Measurements from ENCODE around the gene AGBL1.
"Not testable (repeated sequence)": the region's sequence is repeated elsewhere in the genome, so short reads cannot be mapped to it uniquely, and the experiment has no call there.

AGBL1 gene

DNA sequence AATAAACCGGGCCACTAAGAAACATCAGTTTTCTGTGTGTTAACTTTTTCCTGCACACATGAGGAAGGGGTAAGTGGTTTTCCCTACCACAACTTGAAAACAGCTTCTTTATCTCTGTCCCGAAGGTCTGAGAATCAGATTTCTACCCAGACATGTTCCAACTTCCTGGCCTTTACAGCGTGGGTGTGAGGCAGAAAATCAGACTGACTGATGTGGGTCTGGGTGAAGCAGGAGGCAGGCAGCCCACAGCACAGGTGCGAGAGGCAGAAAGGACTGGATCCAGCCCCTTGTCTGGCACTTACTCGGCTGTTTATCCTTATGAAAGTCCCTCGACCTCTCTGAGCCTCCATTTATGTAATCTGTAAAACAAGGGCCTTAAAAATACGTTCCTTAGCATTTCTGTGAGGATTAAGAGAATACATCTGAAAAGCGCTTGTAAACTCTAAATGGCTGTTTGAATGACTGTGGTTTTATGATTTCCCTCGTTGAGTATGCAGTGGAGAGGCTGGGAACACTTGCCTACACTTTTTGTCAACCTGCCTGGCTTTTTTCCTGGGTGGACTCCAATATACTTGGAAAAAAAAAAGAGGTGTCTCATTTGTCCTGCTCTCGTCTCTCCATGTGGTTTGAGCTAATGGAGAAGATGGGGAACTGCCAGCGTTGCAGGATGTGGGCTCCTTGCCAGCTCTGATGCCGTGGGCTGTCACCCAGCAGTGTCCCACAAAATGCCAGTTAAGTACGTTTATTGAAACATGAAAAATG lies 3.1 kb downstream of the AGBL1 start:
- in situ Hi-C loops (cut with HindIII; ENCODE audit: low sequenced_read_pairs): no loop called here

DNA sequence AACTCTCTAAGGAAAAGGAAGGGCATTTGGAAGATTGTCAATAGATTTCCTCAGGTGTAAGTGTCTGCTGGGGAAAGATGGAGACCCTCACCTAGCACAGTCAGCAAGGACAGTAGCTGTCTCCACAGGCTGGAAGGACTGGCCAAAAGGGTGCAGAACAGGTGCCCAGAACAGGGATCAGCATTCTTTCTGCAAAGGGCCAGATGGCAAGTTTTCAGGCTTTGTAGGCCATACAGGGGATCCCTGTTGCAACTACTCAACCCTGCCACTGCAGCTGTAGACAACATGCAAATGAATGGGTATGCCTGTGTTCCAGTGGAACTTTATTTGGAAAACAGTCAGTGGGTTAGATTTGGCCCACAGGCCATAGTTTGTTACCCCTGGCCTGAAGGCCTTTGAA lies 8.1 kb downstream of the AGBL1 start:
- in situ Hi-C loops (cut with HindIII; ENCODE audit: low sequenced_read_pairs): no loop called here

DNA sequence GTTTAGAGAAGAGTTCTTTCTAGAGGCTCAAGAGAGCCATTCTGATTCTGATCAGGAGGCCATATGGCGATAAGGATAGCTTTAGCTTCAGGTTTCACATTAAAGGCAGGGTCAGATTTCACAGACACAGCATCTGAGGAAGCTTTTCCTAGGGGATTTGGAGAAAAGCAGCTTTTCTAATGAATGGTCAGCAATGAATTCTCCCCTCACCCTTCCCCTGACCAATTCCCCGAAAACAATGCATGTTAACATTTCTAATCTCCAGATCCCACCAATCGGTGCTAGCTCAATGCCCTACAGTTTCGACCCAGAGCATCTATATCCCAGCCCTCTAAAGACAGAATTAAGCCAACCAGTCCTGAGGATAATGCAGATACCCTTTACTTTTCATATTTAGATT lies 9.8 kb downstream of the AGBL1 start:
- in situ Hi-C loops (cut with HindIII; ENCODE audit: low sequenced_read_pairs): no loop called here

DNA sequence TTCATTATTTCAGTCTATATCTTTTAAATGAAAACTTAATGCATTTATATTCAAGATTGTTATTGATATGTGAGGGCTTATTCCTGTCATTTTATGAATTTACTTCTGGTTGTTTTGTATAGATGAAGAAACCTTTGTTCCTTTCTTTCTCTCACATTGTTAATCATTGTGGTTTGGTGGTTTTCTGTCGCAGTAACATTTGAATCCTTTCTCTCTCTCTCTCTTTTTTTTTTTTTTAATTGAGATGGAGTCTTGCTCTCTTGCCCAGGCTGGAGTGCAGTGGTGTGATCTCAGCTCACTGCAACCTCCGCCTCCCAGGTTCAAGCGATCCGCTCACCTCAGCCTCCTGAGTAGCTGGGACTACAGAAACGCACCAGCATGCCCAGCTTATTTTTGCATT lies 22.1 kb downstream of the AGBL1 start:
- in situ Hi-C loops (cut with HindIII; ENCODE audit: low sequenced_read_pairs): no loop called here

DNA sequence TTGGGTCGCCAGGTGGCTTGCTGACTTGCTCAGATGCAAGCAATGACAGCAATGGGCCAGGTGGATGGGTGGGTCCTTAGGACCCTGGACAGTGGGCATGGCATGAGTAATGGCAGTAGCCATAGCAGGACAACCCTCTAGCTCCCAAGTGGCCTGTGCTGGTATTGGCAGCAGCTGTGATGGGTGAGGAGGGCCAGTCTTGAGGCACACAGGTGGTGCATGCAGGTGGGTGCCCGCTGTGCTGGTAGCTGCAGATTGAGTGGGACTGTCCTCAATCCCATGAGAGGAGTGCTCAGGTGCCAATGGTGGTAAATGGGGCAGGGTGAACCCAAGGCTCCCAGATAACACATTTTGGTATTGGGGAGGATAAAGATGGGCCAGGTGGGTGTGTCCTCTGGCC lies 24.2 kb downstream of the AGBL1 start:
- in situ Hi-C loops (cut with HindIII; ENCODE audit: low sequenced_read_pairs): no loop called here

DNA sequence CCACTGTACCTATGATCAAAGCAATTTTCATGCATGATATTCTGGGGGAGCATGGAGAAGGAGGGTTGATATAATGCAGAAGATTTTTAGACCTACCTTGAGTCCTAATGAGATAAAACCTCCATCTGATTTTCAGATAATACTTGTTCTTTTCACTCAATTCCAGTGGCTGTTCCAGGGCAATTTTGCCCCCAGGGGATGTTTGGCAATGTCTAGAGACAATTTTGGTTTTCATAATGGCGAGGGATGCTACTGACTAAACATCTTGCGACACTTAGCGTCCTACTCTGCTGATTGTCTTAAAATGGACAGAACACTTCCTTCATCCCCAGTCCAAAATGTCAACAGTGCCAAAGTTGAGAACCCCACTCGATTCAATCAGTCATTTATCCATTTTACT lies 26.6 kb downstream of the AGBL1 start:
- in situ Hi-C loops (cut with HindIII; ENCODE audit: low sequenced_read_pairs): no loop called here

DNA sequence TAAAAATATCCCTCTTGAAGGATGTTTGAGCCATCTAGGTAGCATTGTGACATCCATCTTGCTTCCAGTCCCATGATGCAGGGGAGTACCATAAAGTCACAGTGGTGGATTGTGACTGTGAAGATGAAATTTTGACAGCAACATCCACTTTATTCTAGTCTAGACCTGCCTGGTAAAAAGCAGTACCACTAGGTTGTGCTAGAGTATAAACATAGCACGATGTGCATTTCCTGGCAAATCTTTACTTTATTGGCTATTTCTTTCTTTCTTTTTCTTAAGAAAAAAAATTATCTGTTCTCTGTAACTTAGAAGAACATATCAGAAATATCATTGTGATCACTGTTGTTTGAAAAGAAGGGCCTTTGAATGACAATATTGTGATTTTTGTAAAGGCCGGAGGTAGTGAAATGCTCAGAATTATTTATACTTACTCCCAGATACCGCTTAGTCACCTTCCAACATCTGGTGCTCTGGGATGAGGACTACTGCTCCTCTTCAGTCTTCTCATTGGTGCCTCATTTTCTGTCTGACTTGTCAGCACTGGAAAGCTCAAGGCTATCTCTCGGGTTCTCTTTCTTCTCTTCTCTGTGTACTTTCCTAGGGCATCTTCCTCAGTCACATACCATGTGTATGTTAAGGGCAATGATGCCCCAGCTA lies 35.6 kb downstream of the AGBL1 start:
- in situ Hi-C loops (cut with HindIII; ENCODE audit: low sequenced_read_pairs): no loop called here

DNA sequence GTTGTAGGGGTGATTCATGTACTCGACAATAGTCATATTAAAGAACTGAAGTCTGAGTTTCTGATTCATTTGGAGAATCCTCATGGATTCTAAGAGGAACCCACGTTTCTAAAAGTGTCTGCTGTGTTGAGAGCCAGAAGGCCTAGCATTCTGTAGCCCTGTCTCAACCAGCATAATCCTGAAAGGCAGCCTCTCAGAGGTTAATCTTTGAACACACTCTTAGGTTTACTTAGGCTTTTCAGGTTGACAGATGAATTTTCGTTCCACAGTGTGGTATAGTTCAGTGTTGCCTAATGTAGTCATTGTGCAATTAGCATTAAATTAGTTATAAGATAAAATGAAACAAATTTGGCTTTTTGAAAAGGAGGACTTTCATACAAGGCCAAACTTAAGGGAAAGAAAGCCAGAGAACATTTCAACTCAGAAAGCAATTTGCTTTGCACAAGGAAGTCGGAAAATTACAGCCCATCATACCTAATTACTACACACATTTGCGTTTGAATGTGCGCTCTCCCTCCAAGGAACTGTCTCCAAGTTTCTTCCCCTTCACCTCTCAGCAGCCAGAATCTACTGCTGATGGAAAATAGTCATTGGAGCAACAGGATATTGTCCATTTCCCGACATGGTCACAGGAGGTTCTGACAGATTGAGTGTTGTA lies 42.0 kb downstream of the AGBL1 start:
- in situ Hi-C loops (cut with HindIII; ENCODE audit: low sequenced_read_pairs): no loop called here

DNA sequence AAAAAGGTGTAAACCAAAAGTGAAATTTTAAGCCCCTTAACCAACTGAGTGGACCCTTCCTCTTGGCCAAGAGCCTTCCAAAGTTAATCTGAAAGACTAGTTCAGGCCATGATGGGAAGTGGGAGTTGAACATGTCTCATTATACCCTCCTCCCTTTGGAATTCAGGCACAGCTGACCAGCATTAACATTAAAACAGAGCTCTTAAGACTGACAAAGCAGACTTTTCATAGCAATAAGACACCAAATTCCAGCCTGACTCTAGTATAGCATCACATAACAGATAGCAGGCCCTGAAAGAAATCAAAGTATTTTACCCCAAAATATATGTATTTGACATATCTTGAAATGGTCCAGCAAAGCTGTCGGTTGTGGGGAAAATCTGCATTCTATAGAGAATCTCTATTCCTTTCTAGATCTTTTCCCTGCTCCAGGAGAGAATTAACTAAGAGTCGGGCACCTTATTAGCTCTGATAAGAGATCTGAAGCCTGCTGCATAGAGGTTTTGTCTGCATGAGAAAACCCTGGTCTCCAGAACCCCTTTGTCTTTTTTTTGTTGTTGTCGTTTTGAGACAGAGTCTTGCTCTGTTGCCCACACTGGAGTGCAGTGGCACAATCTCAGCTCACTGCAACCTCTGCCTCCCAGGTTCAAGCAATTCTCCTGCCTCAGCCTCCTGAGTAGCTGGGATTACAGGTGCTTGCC lies 43.2 kb downstream of the AGBL1 start:
- in situ Hi-C loops (cut with HindIII; ENCODE audit: low sequenced_read_pairs): not testable (repeated sequence)

DNA sequence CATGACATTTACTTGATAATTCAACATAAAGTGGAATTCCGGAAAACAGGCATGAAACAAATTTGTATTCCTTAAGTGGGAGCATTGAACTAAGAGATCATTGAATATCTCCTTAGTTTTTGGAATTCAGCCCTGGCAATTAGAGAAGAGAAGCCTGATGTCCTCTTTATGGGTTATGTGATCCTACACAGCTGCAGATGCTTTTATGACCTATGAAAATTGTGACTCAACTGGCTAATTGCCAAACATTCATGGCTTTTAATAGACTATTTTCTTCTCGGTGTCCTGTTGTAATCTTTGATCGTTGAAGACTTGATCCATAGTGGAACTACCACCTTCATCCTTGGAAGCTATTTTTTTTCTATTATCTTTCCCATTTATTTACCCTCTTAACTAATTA lies 46.1 kb downstream of the AGBL1 start:
- in situ Hi-C loops (cut with HindIII; ENCODE audit: low sequenced_read_pairs): no loop called here

DNA sequence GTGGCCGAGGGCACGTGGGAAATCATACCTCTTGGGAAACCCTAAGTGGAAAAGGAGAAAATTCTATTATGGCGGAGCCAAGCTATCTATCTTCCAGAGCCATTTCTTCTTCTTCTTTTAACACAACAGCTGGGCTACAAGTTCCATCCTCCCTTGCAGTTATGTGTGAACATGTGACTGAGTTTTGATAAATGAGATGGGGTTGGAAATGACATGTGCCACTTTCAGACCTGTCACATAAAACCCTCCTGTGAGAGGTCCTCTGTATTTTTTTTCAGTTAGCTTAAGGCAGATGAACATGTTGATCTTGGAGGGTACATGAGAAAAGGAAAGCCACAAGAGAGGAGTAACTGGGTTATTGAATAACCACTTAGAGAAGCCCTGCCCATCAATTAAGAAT lies 47.9 kb downstream of the AGBL1 start:
- in situ Hi-C loops (cut with HindIII; ENCODE audit: low sequenced_read_pairs): no loop called here

DNA sequence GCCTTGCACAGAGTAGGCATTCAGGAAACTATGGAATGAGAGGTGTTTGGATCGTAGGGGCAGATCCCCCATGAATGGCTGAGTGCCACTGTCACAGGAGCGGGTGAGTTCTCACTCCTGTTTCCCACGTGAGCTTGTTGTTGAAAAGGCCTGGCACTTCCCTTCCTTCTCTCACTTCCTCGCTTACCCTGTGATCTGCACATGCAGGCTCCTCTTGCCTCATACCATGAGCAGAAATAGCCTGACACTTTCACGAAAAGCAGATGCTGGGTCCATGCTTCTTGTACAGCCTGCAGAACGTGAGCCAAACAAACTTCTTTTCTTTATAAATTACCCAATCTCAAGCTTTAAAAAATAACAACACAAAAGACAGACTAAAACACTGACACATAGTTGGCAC lies 55.4 kb downstream of the AGBL1 start:
- in situ Hi-C loops (cut with HindIII; ENCODE audit: low sequenced_read_pairs): no loop called here

DNA sequence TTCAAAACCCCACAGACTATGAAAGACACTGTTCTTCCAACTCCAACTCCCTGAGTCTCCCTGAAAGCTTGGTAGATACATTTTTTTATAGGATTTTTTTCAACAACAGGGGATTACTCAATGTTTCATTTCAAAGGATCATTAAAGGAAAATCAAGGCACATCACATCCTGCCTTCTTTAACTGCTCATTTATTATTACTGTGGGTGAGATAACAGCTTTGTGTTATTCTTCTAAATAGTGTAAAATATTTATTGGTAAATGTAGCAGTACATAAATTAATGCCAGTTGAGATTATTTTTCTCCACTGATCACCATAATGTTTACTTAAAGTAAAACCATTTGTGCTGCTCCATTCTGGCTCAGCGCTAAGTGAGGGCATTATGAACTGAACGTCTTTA lies 57.2 kb downstream of the AGBL1 start:
- in situ Hi-C loops (cut with HindIII; ENCODE audit: low sequenced_read_pairs): no loop called here

DNA sequence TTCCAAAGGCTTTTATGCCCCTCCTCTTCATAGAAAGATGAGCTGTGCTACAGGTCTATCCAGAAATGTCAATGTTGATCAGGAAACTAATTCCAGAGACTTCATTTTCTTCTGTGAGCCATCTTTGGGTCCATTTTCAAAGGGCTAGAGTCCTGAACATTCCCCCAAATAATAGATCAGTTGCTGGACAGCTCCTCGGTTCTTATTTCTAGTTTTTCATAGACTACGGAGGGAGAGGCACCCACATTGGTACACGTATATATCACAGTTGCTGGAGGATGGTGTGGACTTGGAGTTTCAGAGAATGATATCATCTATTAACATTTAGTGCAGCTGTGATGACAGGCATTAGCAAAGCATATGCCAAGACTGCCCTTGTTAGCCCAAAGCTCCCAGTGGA lies 59.1 kb downstream of the AGBL1 start:
- in situ Hi-C loops (cut with HindIII; ENCODE audit: low sequenced_read_pairs): no loop called here

DNA sequence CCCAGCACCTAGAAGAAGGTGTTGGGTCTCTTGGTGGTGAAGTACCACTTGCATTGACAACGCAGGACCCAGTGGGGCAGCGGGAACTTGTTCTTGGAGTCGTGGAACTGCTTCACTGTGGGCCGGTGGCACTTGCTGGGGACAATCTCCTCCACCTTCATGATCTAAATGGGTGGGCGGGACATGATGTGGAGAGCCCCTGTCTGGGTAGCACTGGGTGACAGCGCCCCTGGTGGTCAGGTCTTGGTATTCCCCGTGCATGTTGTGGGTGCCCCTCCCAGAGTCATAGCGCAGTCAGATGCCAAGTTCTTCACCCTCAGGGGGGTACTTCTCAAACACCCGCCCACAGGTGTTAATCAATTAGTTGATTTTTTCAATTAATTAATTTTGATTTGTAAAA lies 60.2 kb downstream of the AGBL1 start:
- in situ Hi-C loops (cut with HindIII; ENCODE audit: low sequenced_read_pairs): no loop called here

DNA sequence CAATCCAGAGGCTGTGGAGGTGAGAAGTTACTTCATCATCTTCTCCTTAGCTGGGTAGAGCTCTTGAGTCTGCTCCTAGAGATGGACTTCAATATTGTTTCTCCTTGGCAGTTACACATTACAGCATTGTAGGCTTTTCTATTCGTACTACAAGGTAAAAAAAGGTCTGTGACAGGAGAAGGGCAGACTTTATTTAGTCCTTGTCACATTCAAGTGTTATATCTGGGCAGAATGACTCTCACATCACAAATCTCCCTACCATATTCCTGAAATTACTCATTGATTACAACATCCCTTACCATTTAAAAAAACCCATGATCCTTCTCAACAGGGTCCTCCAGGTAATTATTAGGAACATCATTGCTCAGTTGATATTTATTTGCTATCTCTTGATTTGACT lies 75.0 kb downstream of the AGBL1 start:
- in situ Hi-C loops (cut with HindIII; ENCODE audit: low sequenced_read_pairs): no loop called here

DNA sequence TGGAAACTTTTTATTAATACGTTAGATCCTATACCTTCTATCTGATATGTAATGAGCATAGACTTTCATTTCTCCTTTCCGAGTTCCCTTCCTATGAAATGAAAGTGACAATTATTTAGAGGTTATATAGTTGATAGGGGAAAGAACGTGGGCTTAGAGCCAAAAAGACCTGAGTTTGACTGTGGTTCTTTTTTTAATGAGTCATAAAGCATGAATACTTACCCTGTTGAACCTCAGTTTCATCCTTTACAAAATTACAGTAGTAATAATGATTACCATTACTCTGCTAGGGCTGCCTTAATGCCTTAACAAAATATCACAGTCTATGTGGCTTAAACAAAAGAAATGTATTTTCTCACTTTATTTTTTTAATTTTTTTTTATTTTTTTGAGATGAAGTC lies 75.9 kb downstream of the AGBL1 start:
- in situ Hi-C loops (cut with HindIII; ENCODE audit: low sequenced_read_pairs): no loop called here

DNA sequence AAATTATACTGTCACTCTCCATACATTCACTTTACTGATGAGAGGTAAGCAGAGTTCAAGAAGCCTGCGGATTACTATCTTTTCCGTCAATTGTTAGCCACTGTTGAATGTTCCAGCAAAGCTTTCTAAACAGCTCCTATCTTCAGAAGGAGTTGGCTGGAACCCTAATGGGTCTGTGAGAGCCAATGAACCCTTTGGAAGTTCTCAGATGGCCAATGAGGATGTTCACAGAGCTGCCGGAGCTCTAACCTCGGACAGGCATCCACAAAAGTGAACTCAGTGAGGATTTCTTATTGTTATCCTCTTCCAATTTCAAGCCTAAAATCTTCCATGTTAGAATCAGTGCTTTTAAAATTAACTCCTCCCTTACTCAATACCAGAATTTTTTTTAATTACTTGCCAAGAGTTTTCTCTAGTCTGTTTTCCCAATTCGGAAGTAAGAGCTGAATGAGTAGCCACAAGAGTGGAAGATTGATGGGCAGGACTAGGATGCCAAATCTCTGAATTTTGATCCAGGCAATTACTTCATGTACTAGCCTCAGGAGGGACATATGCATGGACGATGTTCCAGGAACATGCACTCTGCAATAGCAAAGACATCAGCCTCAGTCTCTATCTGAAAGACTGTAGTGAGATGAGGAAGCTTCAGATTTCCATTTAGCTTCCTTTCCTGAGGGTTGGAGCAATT lies 78.1 kb downstream of the AGBL1 start:
- in situ Hi-C loops (cut with HindIII; ENCODE audit: low sequenced_read_pairs): no loop called here

DNA sequence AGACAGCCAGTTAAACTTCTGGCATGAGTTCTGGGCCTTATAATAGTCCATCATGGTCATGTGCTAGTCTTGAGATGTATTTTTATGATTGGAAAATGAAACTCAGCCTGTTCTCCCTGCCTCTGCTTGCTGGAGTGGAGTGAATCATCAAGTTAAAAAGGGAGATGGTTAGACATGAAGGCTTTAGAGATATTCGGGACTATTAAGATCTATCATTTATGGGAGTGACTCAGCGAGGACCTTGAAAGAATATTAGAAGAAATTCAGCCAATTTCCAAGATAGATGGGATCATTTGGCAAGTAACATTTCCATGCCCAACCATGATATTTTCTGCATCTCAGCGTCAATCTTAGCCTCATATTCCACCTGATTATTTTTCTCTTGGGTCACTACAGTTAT lies 79.8 kb downstream of the AGBL1 start:
- in situ Hi-C loops (cut with HindIII; ENCODE audit: low sequenced_read_pairs): no loop called here

DNA sequence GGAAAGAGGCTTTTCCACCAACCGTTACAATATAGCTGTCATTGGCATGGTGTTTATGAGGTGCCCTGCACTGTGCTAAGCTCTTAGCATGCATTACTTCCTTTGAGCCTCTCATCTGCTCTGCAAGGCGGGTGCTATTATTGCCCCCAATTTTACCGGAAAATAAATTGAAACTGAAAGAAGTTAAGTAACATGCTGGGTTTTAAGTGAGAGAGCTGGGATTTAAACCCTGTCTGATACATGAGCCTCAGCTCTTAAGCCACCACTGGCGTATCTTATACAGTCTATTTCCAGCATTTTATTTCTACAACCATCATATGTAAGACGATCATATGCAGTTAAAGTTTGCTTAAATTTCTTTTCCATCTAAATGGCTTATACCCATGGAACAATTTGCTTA lies 81.6 kb downstream of the AGBL1 start:
- in situ Hi-C loops (cut with HindIII; ENCODE audit: low sequenced_read_pairs): loop anchor here (10.0 kb wide), 1 partner anchor 64 kb away; no protein-coding TSS in a partner anchor

DNA sequence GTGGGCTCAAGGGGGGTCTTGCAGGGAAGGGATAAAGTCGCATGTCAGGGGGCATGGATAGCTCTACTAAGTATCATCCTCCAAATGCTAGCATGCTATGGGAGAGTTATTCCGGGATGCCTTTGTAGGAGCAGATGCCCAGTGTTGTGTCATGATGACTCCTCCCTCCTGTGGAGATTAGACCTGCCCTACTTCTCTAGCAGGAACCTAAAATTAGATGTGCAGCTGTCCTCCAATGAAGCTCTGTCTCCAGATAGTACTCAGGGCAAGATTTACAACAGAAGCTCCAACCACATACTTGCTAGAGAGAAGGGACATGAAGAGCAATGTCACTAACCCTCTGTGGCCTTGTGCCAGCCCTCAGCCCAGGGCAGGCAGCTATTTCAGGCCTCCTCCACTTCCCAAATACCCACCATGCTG lies 82.5 kb downstream of the AGBL1 start:
- in situ Hi-C loops (cut with HindIII; ENCODE audit: low sequenced_read_pairs): loop anchor here (10.0 kb wide), 1 partner anchor 63 kb away; no protein-coding TSS in a partner anchor

Measured in endothelial cell of hepatic sinusoid (primary cell).